ENCODE measurements around the gene TRMT6. TPM values are rescaled to one million over a fixed set of nuclear protein-coding genes. Genes with fewer than 3 reads are reported as not detected.
A peak's percentile ranks its signal among the peaks of the same experiment; 100 is the strongest.

TRMT6 gene, protein sequence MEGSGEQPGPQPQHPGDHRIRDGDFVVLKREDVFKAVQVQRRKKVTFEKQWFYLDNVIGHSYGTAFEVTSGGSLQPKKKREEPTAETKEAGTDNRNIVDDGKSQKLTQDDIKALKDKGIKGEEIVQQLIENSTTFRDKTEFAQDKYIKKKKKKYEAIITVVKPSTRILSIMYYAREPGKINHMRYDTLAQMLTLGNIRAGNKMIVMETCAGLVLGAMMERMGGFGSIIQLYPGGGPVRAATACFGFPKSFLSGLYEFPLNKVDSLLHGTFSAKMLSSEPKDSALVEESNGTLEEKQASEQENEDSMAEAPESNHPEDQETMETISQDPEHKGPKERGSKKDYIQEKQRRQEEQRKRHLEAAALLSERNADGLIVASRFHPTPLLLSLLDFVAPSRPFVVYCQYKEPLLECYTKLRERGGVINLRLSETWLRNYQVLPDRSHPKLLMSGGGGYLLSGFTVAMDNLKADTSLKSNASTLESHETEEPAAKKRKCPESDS
- polyA plus RNA-seq (2012; rRNA removed) = 16.1 and 16.8 TPM in 2 replicates
- 18.9 and 23.5 TPM in 2 replicates for polyA plus RNA-seq (2012; cell fraction: cytosol; rRNA removed)
- polyA plus RNA-seq (2012; cell fraction: nucleus; rRNA removed) = 7.9 and 13.8 TPM in 2 replicates

DNA sequence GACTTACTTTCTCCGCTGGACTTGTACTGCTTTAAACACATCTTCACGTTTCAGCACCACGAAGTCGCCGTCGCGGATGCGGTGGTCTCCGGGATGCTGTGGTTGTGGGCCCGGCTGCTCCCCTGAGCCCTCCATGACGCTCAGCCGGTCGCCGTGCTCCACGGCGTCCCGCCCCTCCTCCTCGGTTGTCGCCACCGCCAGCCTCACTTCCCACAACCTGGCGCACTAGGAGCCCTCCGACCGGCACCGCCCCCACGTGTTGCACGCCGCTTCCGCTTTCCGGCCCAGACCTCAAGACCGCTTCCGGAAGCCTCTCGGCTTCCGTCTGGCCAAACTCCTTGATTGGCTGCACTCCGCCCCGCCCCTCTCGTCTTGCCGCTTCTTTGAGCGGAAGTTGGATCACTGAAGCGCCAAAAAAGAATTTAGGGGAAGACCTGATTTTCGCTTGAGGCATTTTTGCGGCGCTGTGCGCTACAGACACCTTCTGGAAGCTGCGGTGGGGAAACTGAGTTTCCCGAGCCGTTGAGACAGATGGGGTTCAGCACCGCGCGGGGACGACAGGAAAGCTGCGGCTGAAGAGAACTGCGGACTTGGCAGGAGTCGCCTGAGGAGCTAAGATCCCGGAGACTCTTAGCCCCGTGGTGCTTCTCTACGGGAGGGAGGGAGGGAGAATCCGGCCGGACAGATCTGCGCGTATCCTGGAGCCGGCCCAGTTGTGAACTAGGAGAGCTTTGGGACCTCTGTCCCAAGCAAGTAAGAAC, at the start of gene TRMT6, which contains the start of gene MCM8:
TSS of gene TRMT6 (minus strand) at position 263 of the 761 bp plus-strand sequence. CDS start at position 135, 128 bp downstream.
TSS of gene MCM8 (plus strand) at position 382 of the 761 bp plus-strand sequence. CDS start 1,364 bp downstream, outside the sequence.
- Histone ChIP-seq H3K4me2 (peak within 1 kb of the TSS; percentile 74), H3K9me2 (no peaks in the 10 kb centered on the region), H3K79me2 (ENCODE audit: insufficient read depth) (peaks cover 57% of the 10 kb centered on the region), H3K36me3 (replicated peaks in 1 of 2; ENCODE audit: control insufficient read depth in 1 of 2, insufficient read depth in 2 of 2, low read length in 1 of 2) (peaks cover 35 to 55% of the 10 kb centered on the region in 2 experiments), H3K27ac (ENCODE audit: low read depth in 2 of 2, low read length in 1 of 2) (peak within 1 kb of the TSS; percentile 54 to 76), H3K4me3 (ENCODE audit: low read depth in 2 of 2, low read length in 1 of 2) (peak within 1 kb of the TSS; percentile 76 to 97), H2AFZ (ENCODE audit: low read depth) (peak within 1 kb of the TSS; percentile 76), H3F3A (replicated peaks; ENCODE audit: insufficient read depth) (peaks cover 13% of the 10 kb centered on the region), H4K20me1 (ENCODE audit: insufficient read depth) (no peaks in the 10 kb centered on the region), H3K9ac (peak within 1 kb of the TSS; percentile 73), H3K9me3 (no peaks in the 10 kb centered on the region), H3K4me1 (ENCODE audit: control insufficient read depth in 1 of 2, insufficient read depth in 2 of 2, low read depth in 1 of 2, low read length in 1 of 2) (peaks cover 0 to 11% of the 10 kb centered on the region in 2 experiments; a peak in 2 of 4 replicates), H3K27me3 (ENCODE audit: insufficient read depth) (no peaks in the 10 kb centered on the region)
- POLR2A ChIA-PET = interaction anchor here (0.7 to 1.0 kb wide), 2 partner anchors 15 to 30 kb away, joined by 3 to 5 read pairs; no protein-coding TSS in a partner anchor
- CTCF ChIA-PET = interaction anchor here (1.0 to 1.6 kb wide), 2 partner anchors 415 to 421 kb away, joined by 6 to 7 read pairs; no protein-coding TSS in a partner anchor
- under 1% methylated on average over 48 of the region's 61 CpGs for WGBS (ENCODE audit: low lambda C conversion rate)
- DNase-seq = peak; percentile 91
- TF ChIP-seq CHD2 (IDR thresholded peaks at IDR 0.05; ENCODE audit: low read length, partially characterized antibody) = peak; percentile 66
- no peak for TF ChIP-seq FOXJ3 (CRISPR knock-in tag; IDR thresholded peaks at IDR 0.05)
- TF ChIP-seq, protein P1, sequence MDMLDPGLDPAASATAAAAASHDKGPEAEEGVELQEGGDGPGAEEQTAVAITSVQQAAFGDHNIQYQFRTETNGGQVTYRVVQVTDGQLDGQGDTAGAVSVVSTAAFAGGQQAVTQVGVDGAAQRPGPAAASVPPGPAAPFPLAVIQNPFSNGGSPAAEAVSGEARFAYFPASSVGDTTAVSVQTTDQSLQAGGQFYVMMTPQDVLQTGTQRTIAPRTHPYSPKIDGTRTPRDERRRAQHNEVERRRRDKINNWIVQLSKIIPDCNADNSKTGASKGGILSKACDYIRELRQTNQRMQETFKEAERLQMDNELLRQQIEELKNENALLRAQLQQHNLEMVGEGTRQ (IDR thresholded peaks at IDR 0.05; ENCODE audit: borderline replicate concordance, low read depth, low read length) = peak; percentile 52; the same call in 1 of the 2 replicates
- TF ChIP-seq, protein P2, sequence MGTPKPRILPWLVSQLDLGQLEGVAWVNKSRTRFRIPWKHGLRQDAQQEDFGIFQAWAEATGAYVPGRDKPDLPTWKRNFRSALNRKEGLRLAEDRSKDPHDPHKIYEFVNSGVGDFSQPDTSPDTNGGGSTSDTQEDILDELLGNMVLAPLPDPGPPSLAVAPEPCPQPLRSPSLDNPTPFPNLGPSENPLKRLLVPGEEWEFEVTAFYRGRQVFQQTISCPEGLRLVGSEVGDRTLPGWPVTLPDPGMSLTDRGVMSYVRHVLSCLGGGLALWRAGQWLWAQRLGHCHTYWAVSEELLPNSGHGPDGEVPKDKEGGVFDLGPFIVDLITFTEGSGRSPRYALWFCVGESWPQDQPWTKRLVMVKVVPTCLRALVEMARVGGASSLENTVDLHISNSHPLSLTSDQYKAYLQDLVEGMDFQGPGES (IDR thresholded peaks at IDR 0.05; ENCODE audit: low read depth, low read length) = peak; percentile 25; the same call in 1 of the 2 replicates
- TF ChIP-seq, protein P3, sequence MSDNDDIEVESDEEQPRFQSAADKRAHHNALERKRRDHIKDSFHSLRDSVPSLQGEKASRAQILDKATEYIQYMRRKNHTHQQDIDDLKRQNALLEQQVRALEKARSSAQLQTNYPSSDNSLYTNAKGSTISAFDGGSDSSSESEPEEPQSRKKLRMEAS (IDR thresholded peaks at IDR 0.05; ENCODE audit: low read depth) = peak; percentile 99
- TF ChIP-seq MXI1 (IDR thresholded peaks at IDR 0.05; ENCODE audit: low read depth, low read length) = peak; percentile 99
- peak; percentile 91 for TF ChIP-seq SIN3A (IDR thresholded peaks at IDR 0.05; ENCODE audit: borderline replicate concordance, low read depth, low read length)
- TF ChIP-seq, protein P4, sequence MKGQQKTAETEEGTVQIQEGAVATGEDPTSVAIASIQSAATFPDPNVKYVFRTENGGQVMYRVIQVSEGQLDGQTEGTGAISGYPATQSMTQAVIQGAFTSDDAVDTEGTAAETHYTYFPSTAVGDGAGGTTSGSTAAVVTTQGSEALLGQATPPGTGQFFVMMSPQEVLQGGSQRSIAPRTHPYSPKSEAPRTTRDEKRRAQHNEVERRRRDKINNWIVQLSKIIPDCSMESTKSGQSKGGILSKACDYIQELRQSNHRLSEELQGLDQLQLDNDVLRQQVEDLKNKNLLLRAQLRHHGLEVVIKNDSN (IDR thresholded peaks at IDR 0.05; ENCODE audit: borderline replicate concordance, low read depth) = peak; percentile 82
- no peak; the same call in 1 of the 2 replicates for TF ChIP-seq NFIC (IDR thresholded peaks at IDR 0.05; ENCODE audit: borderline replicate concordance)
- no peak for TF ChIP-seq MEF2A (IDR thresholded peaks at IDR 0.05; ENCODE audit: borderline replicate concordance, low read depth)
- TF ChIP-seq RAD21 (IDR thresholded peaks at IDR 0.05; ENCODE audit: low read length) = no peak
- peak; percentile 99 for TF ChIP-seq ELF1 (IDR thresholded peaks at IDR 0.05)
- peak; percentile 93 for TF ChIP-seq GABPA (IDR thresholded peaks at IDR 0.05; ENCODE audit: low read depth)
- TF ChIP-seq, protein P5, sequence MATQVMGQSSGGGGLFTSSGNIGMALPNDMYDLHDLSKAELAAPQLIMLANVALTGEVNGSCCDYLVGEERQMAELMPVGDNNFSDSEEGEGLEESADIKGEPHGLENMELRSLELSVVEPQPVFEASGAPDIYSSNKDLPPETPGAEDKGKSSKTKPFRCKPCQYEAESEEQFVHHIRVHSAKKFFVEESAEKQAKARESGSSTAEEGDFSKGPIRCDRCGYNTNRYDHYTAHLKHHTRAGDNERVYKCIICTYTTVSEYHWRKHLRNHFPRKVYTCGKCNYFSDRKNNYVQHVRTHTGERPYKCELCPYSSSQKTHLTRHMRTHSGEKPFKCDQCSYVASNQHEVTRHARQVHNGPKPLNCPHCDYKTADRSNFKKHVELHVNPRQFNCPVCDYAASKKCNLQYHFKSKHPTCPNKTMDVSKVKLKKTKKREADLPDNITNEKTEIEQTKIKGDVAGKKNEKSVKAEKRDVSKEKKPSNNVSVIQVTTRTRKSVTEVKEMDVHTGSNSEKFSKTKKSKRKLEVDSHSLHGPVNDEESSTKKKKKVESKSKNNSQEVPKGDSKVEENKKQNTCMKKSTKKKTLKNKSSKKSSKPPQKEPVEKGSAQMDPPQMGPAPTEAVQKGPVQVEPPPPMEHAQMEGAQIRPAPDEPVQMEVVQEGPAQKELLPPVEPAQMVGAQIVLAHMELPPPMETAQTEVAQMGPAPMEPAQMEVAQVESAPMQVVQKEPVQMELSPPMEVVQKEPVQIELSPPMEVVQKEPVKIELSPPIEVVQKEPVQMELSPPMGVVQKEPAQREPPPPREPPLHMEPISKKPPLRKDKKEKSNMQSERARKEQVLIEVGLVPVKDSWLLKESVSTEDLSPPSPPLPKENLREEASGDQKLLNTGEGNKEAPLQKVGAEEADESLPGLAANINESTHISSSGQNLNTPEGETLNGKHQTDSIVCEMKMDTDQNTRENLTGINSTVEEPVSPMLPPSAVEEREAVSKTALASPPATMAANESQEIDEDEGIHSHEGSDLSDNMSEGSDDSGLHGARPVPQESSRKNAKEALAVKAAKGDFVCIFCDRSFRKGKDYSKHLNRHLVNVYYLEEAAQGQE (IDR thresholded peaks at IDR 0.05; ENCODE audit: low read depth, low read length) = no peak
- no peak for TF ChIP-seq RXRA (IDR thresholded peaks at IDR 0.05; ENCODE audit: borderline replicate concordance, low read depth)
- TF ChIP-seq POLR2AphosphoS5 (IDR thresholded peaks at IDR 0.05; ENCODE audit: low read depth, low read length) = peak; percentile 71
- TF ChIP-seq, protein P6, sequence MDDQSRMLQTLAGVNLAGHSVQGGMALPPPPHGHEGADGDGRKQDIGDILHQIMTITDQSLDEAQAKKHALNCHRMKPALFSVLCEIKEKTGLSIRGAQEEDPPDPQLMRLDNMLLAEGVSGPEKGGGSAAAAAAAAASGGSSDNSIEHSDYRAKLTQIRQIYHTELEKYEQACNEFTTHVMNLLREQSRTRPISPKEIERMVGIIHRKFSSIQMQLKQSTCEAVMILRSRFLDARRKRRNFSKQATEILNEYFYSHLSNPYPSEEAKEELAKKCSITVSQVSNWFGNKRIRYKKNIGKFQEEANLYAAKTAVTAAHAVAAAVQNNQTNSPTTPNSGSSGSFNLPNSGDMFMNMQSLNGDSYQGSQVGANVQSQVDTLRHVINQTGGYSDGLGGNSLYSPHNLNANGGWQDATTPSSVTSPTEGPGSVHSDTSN (IDR thresholded peaks at IDR 0.05) = peak; percentile 71
- TF ChIP-seq, protein P7, sequence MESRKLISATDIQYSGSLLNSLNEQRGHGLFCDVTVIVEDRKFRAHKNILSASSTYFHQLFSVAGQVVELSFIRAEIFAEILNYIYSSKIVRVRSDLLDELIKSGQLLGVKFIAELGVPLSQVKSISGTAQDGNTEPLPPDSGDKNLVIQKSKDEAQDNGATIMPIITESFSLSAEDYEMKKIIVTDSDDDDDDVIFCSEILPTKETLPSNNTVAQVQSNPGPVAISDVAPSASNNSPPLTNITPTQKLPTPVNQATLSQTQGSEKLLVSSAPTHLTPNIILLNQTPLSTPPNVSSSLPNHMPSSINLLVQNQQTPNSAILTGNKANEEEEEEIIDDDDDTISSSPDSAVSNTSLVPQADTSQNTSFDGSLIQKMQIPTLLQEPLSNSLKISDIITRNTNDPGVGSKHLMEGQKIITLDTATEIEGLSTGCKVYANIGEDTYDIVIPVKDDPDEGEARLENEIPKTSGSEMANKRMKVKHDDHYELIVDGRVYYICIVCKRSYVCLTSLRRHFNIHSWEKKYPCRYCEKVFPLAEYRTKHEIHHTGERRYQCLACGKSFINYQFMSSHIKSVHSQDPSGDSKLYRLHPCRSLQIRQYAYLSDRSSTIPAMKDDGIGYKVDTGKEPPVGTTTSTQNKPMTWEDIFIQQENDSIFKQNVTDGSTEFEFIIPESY (IDR thresholded peaks at IDR 0.05; ENCODE audit: borderline replicate concordance, low read depth) = peak; percentile 17; the same call in 1 of the 2 replicates
- TF ChIP-seq TCF12 (IDR thresholded peaks at IDR 0.05) = peak; percentile 20; the same call in 1 of the 2 replicates
